Skin epidermis (tissue), 12 donors: Measurements from ENCODE around the gene AHNAK2.

Experiments used
- H3K27ac ChIP-seq, 21 experiments: fragments of 200-600 bp; sonication (generic) in 11 of 21; one replicate each; pipeline ENCODE4 v1.5.0; 2020; ENCODE audit warnings: mild to moderate bottlenecking in 3 of 21, inconsistent platforms in 2 of 21, moderate library complexity in 2 of 21
- H3K4me3 ChIP-seq, 7 experiments: fragments of 200-600 bp; sonication (generic) in 2 of 7; one replicate each; pipeline ENCODE4 v1.5.0; 2020; ENCODE audit warnings: inconsistent platforms in 2 of 7, mild to moderate bottlenecking in 2 of 7, moderate library complexity in 1 of 7

The AHNAK2 gene

DNA sequence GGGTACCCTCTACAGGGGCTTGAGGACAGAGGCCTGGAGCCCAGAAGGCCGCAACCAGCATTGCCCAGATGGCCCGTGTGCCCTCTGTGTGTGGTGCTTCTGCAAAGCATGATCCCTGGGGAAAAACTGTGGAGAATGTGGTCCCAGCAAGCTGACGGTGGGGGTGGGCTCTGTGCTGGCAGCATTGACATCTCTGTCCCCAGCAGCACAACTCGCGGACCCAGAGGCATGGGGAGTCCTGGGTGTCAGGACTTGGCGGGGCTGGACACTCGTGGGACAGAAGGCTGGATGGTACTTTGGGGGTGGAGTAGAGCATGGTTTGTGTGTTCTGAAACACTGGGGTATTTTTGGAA is 11.8 kb upstream of the AHNAK2 start:
- Histone ChIP-seq H3K4me3 (no peak overlapping the region), H3K27ac (no peak overlapping the region)

GRCh38 chr14:104989236-104989950 is 11.2 kb upstream of the AHNAK2 start:
- H3K27ac ChIP-seq = no peak overlapping the region
- H3K4me3 ChIP-seq = no peak overlapping the region

GRCh38 chr14:104986487-104987164 is 8.5 kb upstream of the AHNAK2 start:
- peak overlapping the region in 11 of 21 experiments; percentile 29 to 92 (median 82) for H3K27ac ChIP-seq
- H3K4me3 ChIP-seq = peak overlapping the region; percentile 62 to 92 (median 88)

GRCh38 chr14:104985675-104986486 is 7.7 kb upstream of the AHNAK2 start, which contains the start of gene CLBA1:
Gene CLBA1 (plus strand): TSS chr14:104985788. CDS start chr14:104986432, 644 bp downstream.
- H3K4me3 ChIP-seq = peak within 1 kb of the TSS; percentile 62 to 92 (median 88)
- H3K27ac ChIP-seq = peak within 1 kb of the TSS; percentile 29 to 92 (median 79)

DNA sequence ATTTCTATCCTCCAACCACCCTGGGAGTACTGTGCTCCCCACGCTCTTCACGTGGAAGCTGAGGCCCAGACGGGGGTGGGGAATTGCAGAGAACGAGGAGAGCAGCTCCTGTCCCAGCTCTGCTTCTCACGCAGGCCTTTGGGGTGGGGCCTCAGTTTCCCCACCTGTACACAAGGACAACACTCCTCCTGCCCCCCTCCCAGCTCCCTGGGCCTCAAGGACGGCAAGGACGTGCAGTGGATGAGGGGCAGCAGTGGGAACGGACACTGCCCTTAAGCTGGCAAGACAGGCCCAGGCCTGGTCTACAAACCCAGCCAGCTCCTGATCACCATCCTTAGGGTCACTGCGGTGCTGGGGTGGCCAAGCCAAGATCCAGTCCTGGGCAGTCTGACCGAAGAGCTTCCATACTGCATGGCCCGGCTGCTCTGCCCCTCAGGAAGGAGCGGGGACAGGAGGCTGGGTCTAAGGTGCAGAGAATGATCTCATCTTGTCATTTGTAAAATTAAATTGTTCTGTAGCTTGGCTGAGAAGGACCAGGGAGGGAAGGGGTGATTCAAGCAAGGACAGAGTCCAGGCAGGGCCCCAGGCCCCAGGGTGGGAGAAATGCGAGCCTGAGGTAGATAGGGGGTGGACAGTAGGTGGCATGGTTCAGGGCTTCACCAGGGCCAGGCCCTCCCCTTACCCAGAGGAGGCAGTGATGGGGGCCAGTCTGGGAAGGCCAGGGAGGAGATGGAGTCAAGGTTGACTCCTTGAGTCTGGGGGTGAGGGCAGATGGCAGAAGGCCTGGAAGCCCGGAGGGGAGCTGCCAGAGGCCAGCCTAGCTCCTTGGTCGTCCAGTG is 6.1 kb upstream of the AHNAK2 start:
- Histone ChIP-seq H3K27ac (peak overlapping the region in 4 of 21 experiments; percentile 76 to 88 (median 84)), H3K4me3 (no peak overlapping the region)

GRCh38 chr14:104983231-104983721 is 5.1 kb upstream of the AHNAK2 start:
- H3K27ac ChIP-seq = no peak overlapping the region
- H3K4me3 ChIP-seq = no peak overlapping the region

GRCh38 chr14:104982548-104983230 is 4.5 kb upstream of the AHNAK2 start:
- H3K27ac ChIP-seq = no peak overlapping the region
- H3K4me3 ChIP-seq = no peak overlapping the region

GRCh38 chr14:104981699-104982541 is 3.7 kb upstream of the AHNAK2 start:
- no peak overlapping the region for H3K4me3 ChIP-seq
- H3K27ac ChIP-seq = no peak overlapping the region

- H3K4me3 ChIP-seq = no peak overlapping the region
- no peak overlapping the region for H3K27ac ChIP-seq
Measured at GRCh38 chr14:104980611-104981531, 2.7 kb upstream of the AHNAK2 start.

DNA sequence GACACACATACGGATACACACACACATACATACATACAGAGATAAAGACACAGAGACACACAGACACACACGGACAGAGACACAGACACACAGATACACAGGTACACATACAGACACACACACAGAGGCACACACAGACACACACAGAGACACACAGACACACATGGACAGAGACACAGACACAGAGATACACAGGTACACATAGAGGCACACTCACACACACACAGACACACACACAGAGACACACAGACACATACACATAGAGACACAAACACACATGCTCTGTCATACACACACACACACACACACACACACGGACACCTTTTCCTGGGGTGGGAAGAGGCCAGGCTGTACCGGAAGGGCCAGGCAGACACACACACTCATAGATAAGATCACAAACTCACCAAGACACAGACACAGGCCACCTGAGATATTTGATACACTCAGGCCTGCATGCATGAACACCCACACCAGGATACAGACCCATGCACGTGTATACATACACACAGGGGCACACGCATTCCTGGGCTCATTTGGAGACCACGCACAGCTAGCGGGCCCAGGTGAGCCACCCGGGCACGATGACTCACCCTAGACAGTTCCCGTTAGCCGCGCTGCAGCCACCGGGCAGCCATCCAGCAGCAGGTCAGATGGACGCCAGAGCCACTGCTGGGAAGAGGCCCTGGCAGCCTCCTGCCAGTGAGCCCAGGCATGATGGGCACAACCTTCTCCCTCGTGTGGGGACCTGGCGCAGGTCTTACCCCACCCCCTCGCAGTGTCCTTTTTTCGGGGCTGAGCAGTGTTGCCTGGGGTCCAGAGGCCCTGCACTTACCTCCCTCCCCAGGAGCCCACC is 1.8 kb upstream of the AHNAK2 start:
- no peak overlapping the region for H3K27ac ChIP-seq
- no peak overlapping the region for H3K4me3 ChIP-seq

- Histone ChIP-seq H3K4me3 (peak overlapping the region in 5 of 7 experiments; percentile 32 to 58 (median 51)), H3K27ac (peak overlapping the region in 1 of 21 experiments; percentile 19)
Measured at GRCh38 chr14:104978746-104979691, 845 bp upstream of the AHNAK2 start.

GRCh38 chr14:104977008-104977680 is 1.0 kb downstream of the AHNAK2 start:
- Histone ChIP-seq H3K4me3 (peak overlapping the region; percentile 19 to 58 (median 46)), H3K27ac (peak overlapping the region in 9 of 21 experiments; percentile 9 to 78 (median 62))

GRCh38 chr14:104976198-104977007 is 1.8 kb downstream of the AHNAK2 start:
- H3K4me3 ChIP-seq = no peak overlapping the region
- no peak overlapping the region for H3K27ac ChIP-seq
